Measurements from ENCODE around the gene GALNT13. TPM values are rescaled to one million over a fixed set of nuclear protein-coding genes. Genes with fewer than 3 reads are reported as not detected.

GALNT13 gene
- total RNA-seq, 1 donor from 2014 or later = 5.8 TPM

- Histone ChIP-seq H3K27ac (no peak overlapping the region), H3K4me3 (no peak overlapping the region), H3K9me3 (no peaks in the 10 kb centered on the region), H3K36me3 (no peaks in the 10 kb centered on the region), H3K4me1 (no peaks in the 10 kb centered on the region), H3K27me3 (no peaks in the 10 kb centered on the region)
- TF ChIP-seq CTCF (IDR thresholded peaks at IDR 0.05) = no peak
- ATAC-seq (no peak), DNase-seq (no peak)
- intact Hi-C loops (cut with DNase I) = no loop called here
Observed at GRCh38 chr2:154203902-154204301, 332.2 kb downstream of the GALNT13 start.

GRCh38 chr2:154207288-154208047 is 335.7 kb downstream of the GALNT13 start:
- Histone ChIP-seq H3K4me1 (no peaks in the 10 kb centered on the region), H3K27ac (no peak overlapping the region), H3K36me3 (no peaks in the 10 kb centered on the region), H3K4me3 (no peak overlapping the region), H3K9me3 (no peaks in the 10 kb centered on the region), H3K27me3 (no peaks in the 10 kb centered on the region)
- TF ChIP-seq CTCF (IDR thresholded peaks at IDR 0.05) = no peak
- intact Hi-C loops (cut with DNase I) = no loop called here
- ATAC-seq = no peak
- DNase-seq = no peak

- Histone ChIP-seq H3K9me3 (no peaks in the 10 kb centered on the region), H3K27ac (no peak overlapping the region), H3K4me3 (no peak overlapping the region), H3K27me3 (no peaks in the 10 kb centered on the region), H3K4me1 (no peaks in the 10 kb centered on the region), H3K36me3 (no peaks in the 10 kb centered on the region)
- intact Hi-C loops (cut with DNase I) = no loop called here
- DNase-seq (no peak), ATAC-seq (no peak)
- TF ChIP-seq CTCF (IDR thresholded peaks at IDR 0.05) = no peak
Observed at GRCh38 chr2:154223726-154224125, 352.0 kb downstream of the GALNT13 start.

- Histone ChIP-seq H3K9me3 (no peaks in the 10 kb centered on the region), H3K27ac (no peak overlapping the region), H3K36me3 (no peaks in the 10 kb centered on the region), H3K4me3 (no peak overlapping the region), H3K27me3 (no peaks in the 10 kb centered on the region), H3K4me1 (no peaks in the 10 kb centered on the region)
- intact Hi-C loops (cut with DNase I) = no loop called here
- DNase-seq = no peak
- TF ChIP-seq CTCF (IDR thresholded peaks at IDR 0.05) = no peak
- ATAC-seq = no peak
Observed at GRCh38 chr2:154226931-154227330, 355.2 kb downstream of the GALNT13 start.

- no peaks in the 10 kb centered on the region for H3K36me3 ChIP-seq
- DNase-seq = no peak
- no peak for TF ChIP-seq CTCF (IDR thresholded peaks at IDR 0.05)
Observed at GRCh38 chr2:154228566-154229280, 357.0 kb downstream of the GALNT13 start.

More at GRCh38 chr2:154228566-154229280, 357.0 kb downstream of the GALNT13 start:
- intact Hi-C loops (cut with DNase I) = no loop called here
- no peak for ATAC-seq
- Histone ChIP-seq H3K9me3 (no peaks in the 10 kb centered on the region), H3K27ac (no peak overlapping the region), H3K4me3 (no peak overlapping the region), H3K4me1 (no peaks in the 10 kb centered on the region), H3K27me3 (no peaks in the 10 kb centered on the region)

Measured in upper lobe of right lung (tissue), 1 donor.